GM23248 (cell line): ENCODE results near the gene SDHD. TPM values are rescaled to one million over a fixed set of nuclear protein-coding genes. Genes with fewer than 3 reads are reported as not detected.
A peak's percentile ranks its signal among the peaks of the same experiment; 100 is the strongest.

Experiments used
- DNase-seq: peaks from one replicate; pipeline ENCODE4 v3.0.0-alpha.2; 2015
- H2AFZ ChIP-seq: fragments of 200-600 bp; sonication (generic); 2 replicates; pipeline ENCODE4 v1.6.1; 2016; ENCODE audit warnings: antibody characterized with exemption
- H3F3A ChIP-seq: fragments of 200-600 bp; sonication (generic); 2 replicates; pipeline ENCODE4 v1.6.1; 2016; ENCODE audit warnings: mild to moderate bottlenecking, antibody characterized with exemption, mixed run types; ENCODE audit not compliant: insufficient read depth
- H3K27ac ChIP-seq: fragments of 200-600 bp; sonication (generic); 2 replicates; pipeline ENCODE4 v1.5.1; 2016; ENCODE audit warnings: mild to moderate bottlenecking
- H3K27me3 ChIP-seq: fragments of 200-600 bp; sonication (generic); replicated peaks from 2 replicates; pipeline ENCODE4 v1.6.1; 2016; ENCODE audit warnings: mild to moderate bottlenecking; ENCODE audit not compliant: insufficient read depth
- H3K36me3 ChIP-seq: fragments of 200-600 bp; sonication (generic); 2 replicates; pipeline ENCODE4 v1.6.1; 2016; ENCODE audit warnings: low read depth, mild to moderate bottlenecking
- H3K4me1 ChIP-seq: fragments of 200-600 bp; sonication (generic); 2 replicates; pipeline ENCODE4 v1.6.1; 2016; ENCODE audit warnings: mild to moderate bottlenecking; ENCODE audit not compliant: insufficient read depth
- H3K4me2 ChIP-seq: fragments of 200-600 bp; sonication (generic); one replicate; pipeline ENCODE4 v1.6.1; 2016; ENCODE audit warnings: mild to moderate bottlenecking; ENCODE audit not compliant: unreplicated experiment
- H3K4me3 ChIP-seq: fragments of 200-600 bp; sonication (generic); 2 replicates; pipeline ENCODE4 v1.5.1; 2016; ENCODE audit warnings: mild to moderate bottlenecking
- H3K79me2 ChIP-seq: fragments of 200-600 bp; sonication (generic); 2 replicates; pipeline ENCODE4 v1.6.1; 2016; ENCODE audit warnings: mild to moderate bottlenecking; ENCODE audit not compliant: insufficient read depth
- H3K9ac ChIP-seq: fragments of 200-600 bp; sonication (generic); 2 replicates; pipeline ENCODE4 v1.6.1; 2016; ENCODE audit warnings: mild to moderate bottlenecking
- H3K9me2 ChIP-seq: fragments of 200-600 bp; sonication (generic); 2 replicates; pipeline ENCODE4 v1.6.1; 2016; ENCODE audit warnings: mixed run types, mild to moderate bottlenecking, moderate library complexity; ENCODE audit not compliant: insufficient read depth
- H3K9me3 ChIP-seq: fragments of 200-600 bp; sonication (generic); one replicate; pipeline ENCODE4 v1.6.1; 2017; ENCODE audit warnings: low read depth
- H4K20me1 ChIP-seq: fragments of 200-600 bp; sonication (generic); 2 replicates; pipeline ENCODE4 v1.6.0; 2016; ENCODE audit not compliant: insufficient read depth
- EZH2 ChIP-seq: fragments of 200-600 bp; sonication (generic); IDR thresholded peaks from 2 replicates; pipeline ENCODE4 v1.6.1; 2018; ENCODE audit warnings: antibody characterized with exemption, mild to moderate bottlenecking; ENCODE audit not compliant: insufficient read depth, poor library complexity, severe bottlenecking
- EZH2phosphoT487 ChIP-seq: fragments of 200-600 bp; sonication (generic); IDR thresholded peaks from 2 replicates; pipeline ENCODE4 v1.6.1; 2018; ENCODE audit warnings: antibody characterized with exemption, moderate library complexity, mild to moderate bottlenecking, low read depth; ENCODE audit not compliant: insufficient read depth
- WGBS, 2 experiments: methylation state at CpG; one replicate each; pipeline ENCODE4 v1.1.6; 2015 to 2017; ENCODE audit warnings: low lambda C conversion rate in 2 of 2, low coverage in 1 of 2; ENCODE audit errors: missing lambda C conversion rate in 2 of 2; 5-methylcytosine and 5-hydroxymethylcytosine counted together
- in situ Hi-C: fragments of 300-500 bp; cut with MboI; formaldehyde crosslinking; loops from 2 replicates; pipeline ENCODE4 v1.15.0; 2020
- polyA plus RNA-seq: library from polyadenylated mRNA; unstranded; fragments of >200 nt; fragmentation: Nextera tagmentation; extraction: Ambion mirVana; gene quantifications from 2 replicates; pipeline ENCODE4 v1.2.1, GENCODE V29; 2016
- total RNA-seq: library from RNA; depleted of rRNA; stranded (reverse); fragments of >200 nt; shearing (Covaris generic); gene quantifications from 2 replicates; pipeline ENCODE4 v1.2.3, GENCODE V29; 2014; rRNA removed

SDHD gene
- 108 and 141 TPM in 2 replicates for total RNA-seq
- 185 and 186 TPM in 2 replicates for polyA plus RNA-seq

- no peaks in the 10 kb centered on the region for H3K9me2 ChIP-seq
- peaks cover 28% of the 10 kb centered on the region for H3K4me1 ChIP-seq
- H3K27ac ChIP-seq, result peak within 1 kb of the TSS; percentile 45
- H3K27me3 ChIP-seq, result no peaks in the 10 kb centered on the region
- H3K79me2 ChIP-seq, result peaks cover 75% of the 10 kb centered on the region
- in situ Hi-C loops, result no loop called here
- no peaks in the 10 kb centered on the region for H4K20me1 ChIP-seq
- TF ChIP-seq EZH2phosphoT487, result no peak
- TF ChIP-seq EZH2, result no peak
- 0 to 1% methylated on average over 45 of the region's 45 CpGs for WGBS, 2 experiments
- peak; percentile 99 for DNase-seq
- peak within 1 kb of the TSS; percentile 88 for H3K4me3 ChIP-seq
- H3F3A ChIP-seq, result peaks cover 38% of the 10 kb centered on the region
- peak within 1 kb of the TSS; percentile 86 for H3K9ac ChIP-seq
- peak within 1 kb of the TSS; percentile 95 for H3K4me2 ChIP-seq
- peak within 1 kb of the TSS; percentile 95 for H2AFZ ChIP-seq
- H3K9me3 ChIP-seq, result no peaks in the 10 kb centered on the region
- peaks cover 67% of the 10 kb centered on the region for H3K36me3 ChIP-seq
Observed at GRCh38 chr11:112086422-112087191, at the start of gene SDHD, which contains the start of gene TIMM8B. Gene SDHD (plus strand): TSS chr11:112086873. CDS start chr11:112086908, 35 bp downstream. Gene TIMM8B (minus strand): TSS chr11:112086756. CDS start chr11:112086723, 33 bp downstream.

GRCh38 chr11:112037527-112037926, 49.1 kb upstream of the SDHD start:
- no peaks in the 10 kb centered on the region for H4K20me1 ChIP-seq
- no peak for DNase-seq
- no peak overlapping the region for H3K4me2 ChIP-seq
- H3F3A ChIP-seq, result peaks cover 20% of the 10 kb centered on the region
- TF ChIP-seq EZH2phosphoT487 (no peak), EZH2 (no peak)
- H3K9me2 ChIP-seq, result no peaks in the 10 kb centered on the region
- H3K4me1 ChIP-seq, result peaks cover 6% of the 10 kb centered on the region
- peaks cover 25% of the 10 kb centered on the region; the same call in 1 of the 2 replicates for H3K36me3 ChIP-seq
- H3K79me2 ChIP-seq, result no peaks in the 10 kb centered on the region
- H3K27ac ChIP-seq, result no peak overlapping the region
- H3K27me3 ChIP-seq, result no peaks in the 10 kb centered on the region
- in situ Hi-C loops, result no loop called here
- H3K9me3 ChIP-seq, result no peaks in the 10 kb centered on the region
- H3K4me3 ChIP-seq, result no peak overlapping the region
- no peak overlapping the region for H2AFZ ChIP-seq
- no peak overlapping the region for H3K9ac ChIP-seq

DNA sequence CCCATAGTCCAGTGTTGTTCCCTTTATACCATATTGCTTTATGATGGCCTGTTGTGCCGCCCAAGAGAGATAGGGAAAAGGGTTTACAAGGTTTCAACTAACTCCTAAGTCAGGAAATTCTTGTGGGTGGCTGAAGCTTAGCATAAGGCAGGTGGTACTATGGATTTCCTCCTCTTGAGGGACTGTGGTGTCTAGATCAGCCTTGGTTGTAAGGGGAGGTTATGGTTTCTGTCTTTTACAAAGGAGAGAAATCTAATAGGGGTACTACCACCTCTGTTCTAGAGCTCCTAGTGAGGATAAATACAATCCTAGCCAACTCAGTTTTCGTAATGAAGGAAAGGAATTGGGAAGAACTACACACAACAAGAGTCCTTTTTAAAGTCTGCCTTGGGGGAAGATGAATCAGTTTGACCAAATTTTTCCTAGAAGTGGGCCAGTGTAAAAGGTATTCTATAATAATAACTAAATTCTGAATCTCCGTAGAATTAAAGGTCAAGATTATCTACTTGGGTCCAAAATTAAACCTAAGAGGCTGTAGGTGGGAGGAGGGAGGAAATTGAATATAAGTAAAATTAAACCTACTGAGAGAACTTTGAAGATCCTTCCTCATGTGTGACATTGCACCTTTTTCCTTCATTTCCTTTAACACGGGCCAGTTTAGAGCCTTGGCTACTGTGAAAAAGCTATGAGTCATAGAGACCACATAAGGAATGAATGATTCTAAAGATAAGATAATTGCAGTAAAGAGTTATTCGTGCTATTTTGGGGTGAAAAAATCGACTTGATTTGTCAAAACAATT, 44.3 kb upstream of the SDHD start:
- Histone ChIP-seq H4K20me1 (no peaks in the 10 kb centered on the region), H3K9me3 (no peaks in the 10 kb centered on the region), H3K4me3 (no peak overlapping the region), H2AFZ (no peak overlapping the region), H3K4me1 (peaks cover 11% of the 10 kb centered on the region), H3K79me2 (no peaks in the 10 kb centered on the region), H3K27me3 (no peaks in the 10 kb centered on the region), H3K9me2 (no peaks in the 10 kb centered on the region), H3F3A (peaks cover 27% of the 10 kb centered on the region), H3K27ac (peak overlapping the region; percentile 52), H3K36me3 (peaks cover 39% of the 10 kb centered on the region; the same call in 1 of the 2 replicates), H3K9ac (no peak overlapping the region), H3K4me2 (no peak overlapping the region)
- in situ Hi-C loops, result no loop called here
- TF ChIP-seq EZH2phosphoT487, result no peak
- no peak for TF ChIP-seq EZH2
- DNase-seq, result peak; percentile 82
- WGBS, 2 experiments, result 51 to 52% methylated on average over 6 of the region's 6 CpGs

GRCh38 chr11:112042961-112043304, 43.7 kb upstream of the SDHD start:
- H3F3A ChIP-seq, result peaks cover 27% of the 10 kb centered on the region
- 72 to 79% methylated on average over 2 of the region's 2 CpGs for whole genome bisulfite sequencing, 2 experiments
- H3K9me3 ChIP-seq, result no peaks in the 10 kb centered on the region
- H3K27ac ChIP-seq, result 0 out of 2 replicates have a peak overlapping the region, but pooled peaks have one; percentile 52
- TF ChIP-seq EZH2phosphoT487 (no peak), EZH2 (no peak)
- no peak for DNase-seq
- no peaks in the 10 kb centered on the region for H3K79me2 ChIP-seq
- H3K36me3 ChIP-seq, result peaks cover 34% of the 10 kb centered on the region; the same call in 1 of the 2 replicates
- H3K27me3 ChIP-seq, result no peaks in the 10 kb centered on the region
- H3K9me2 ChIP-seq, result no peaks in the 10 kb centered on the region
- H4K20me1 ChIP-seq, result no peaks in the 10 kb centered on the region
- in situ Hi-C loops, result no loop called here
- no peak overlapping the region for H3K4me3 ChIP-seq
- H3K9ac ChIP-seq, result no peak overlapping the region
- no peak overlapping the region for H3K4me2 ChIP-seq
- no peak overlapping the region for H2AFZ ChIP-seq
- H3K4me1 ChIP-seq, result peaks cover 11% of the 10 kb centered on the region
